OCI-LY1 (cell line): ENCODE results near the gene AIMP1.

ENCODE experiments used
- CTCF ChIP-seq: fragments of 200-600 bp; sonication (generic), shearing (Covaris generic); IDR thresholded peaks from 2 replicates; pipeline ENCODE4 v1.5.1; 2017; ENCODE audit warnings: mild to moderate bottlenecking, antibody characterized with exemption, low read length, moderate library complexity, mixed read lengths
- EZH2 ChIP-seq: fragments of 200-600 bp; sonication (generic), shearing (Covaris generic); IDR thresholded peaks from 2 replicates; pipeline ENCODE4 v1.8.0; 2017; ENCODE audit warnings: borderline replicate concordance, mixed run types, mild to moderate bottlenecking, antibody characterized with exemption, low read length, moderate library complexity, mixed read lengths

- TF ChIP-seq CTCF: no peak
- no peak for TF ChIP-seq EZH2
Measured at GRCh38 chr4:106385853-106386393, 69.6 kb downstream of the AIMP1 start.
